ENCODE data around the gene CADPS.

DNA sequence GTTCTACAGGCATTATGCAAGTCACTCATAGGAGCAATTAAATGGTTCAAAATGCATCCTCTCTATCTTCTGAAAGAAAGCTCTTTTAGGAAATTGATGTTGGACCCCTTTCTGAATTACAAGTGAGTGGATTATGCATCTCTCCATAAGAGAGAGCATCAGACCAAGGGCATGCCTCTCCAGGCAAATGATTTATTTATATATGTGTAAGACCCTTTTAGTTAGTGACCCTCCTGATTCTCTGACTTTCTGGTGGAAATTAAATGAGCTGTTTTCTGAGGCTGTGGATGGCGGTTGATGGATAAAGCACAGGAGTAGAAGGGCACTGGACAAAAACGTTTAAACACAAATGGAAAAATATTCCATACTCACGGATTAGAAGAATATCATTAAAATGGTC lies 62.6 kb downstream of the CADPS start:
- TF ChIP-seq, protein P1, sequence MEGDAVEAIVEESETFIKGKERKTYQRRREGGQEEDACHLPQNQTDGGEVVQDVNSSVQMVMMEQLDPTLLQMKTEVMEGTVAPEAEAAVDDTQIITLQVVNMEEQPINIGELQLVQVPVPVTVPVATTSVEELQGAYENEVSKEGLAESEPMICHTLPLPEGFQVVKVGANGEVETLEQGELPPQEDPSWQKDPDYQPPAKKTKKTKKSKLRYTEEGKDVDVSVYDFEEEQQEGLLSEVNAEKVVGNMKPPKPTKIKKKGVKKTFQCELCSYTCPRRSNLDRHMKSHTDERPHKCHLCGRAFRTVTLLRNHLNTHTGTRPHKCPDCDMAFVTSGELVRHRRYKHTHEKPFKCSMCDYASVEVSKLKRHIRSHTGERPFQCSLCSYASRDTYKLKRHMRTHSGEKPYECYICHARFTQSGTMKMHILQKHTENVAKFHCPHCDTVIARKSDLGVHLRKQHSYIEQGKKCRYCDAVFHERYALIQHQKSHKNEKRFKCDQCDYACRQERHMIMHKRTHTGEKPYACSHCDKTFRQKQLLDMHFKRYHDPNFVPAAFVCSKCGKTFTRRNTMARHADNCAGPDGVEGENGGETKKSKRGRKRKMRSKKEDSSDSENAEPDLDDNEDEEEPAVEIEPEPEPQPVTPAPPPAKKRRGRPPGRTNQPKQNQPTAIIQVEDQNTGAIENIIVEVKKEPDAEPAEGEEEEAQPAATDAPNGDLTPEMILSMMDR (IDR thresholded peaks at IDR 0.05) = no peak
- TF ChIP-seq POLR2A (IDR thresholded peaks at IDR 0.05) = no peak
